Brain microvascular endothelial cell (primary cell): ENCODE measurements around the gene TRIM13.
"Not testable (repeated sequence)": the region's sequence is repeated elsewhere in the genome, so short reads cannot be mapped to it uniquely, and the experiment has no call there.

ENCODE experiments used
- DNase-seq: peaks from one replicate; pipeline ENCODE4 v3.0.0-alpha.2; 2020
- H3K27ac ChIP-seq: fragments of 250-450 bp; sonication (Bioruptor Pico); 2 replicates; pipeline ENCODE4 v1.5.1; 2020; ENCODE audit warnings: mild to moderate bottlenecking, moderate library complexity
- H3K27me3 ChIP-seq: fragments of 250-450 bp; sonication (Bioruptor Pico); replicated peaks from 2 replicates; pipeline ENCODE4 v1.5.1; 2020; ENCODE audit warnings: mild to moderate bottlenecking
- H3K36me3 ChIP-seq: fragments of 250-450 bp; sonication (Bioruptor Pico); replicated peaks from 2 replicates; pipeline ENCODE4 v1.5.1; 2020; ENCODE audit warnings: mild to moderate bottlenecking
- H3K4me3 ChIP-seq: 2 replicates; pipeline ENCODE4 v1.5.1; 2011; ENCODE audit warnings: low read depth, mild to moderate bottlenecking, control low read depth, low read length, moderate library complexity
- in situ Hi-C: cut with HindIII; loops from 2 replicates; pipeline ENCODE4 v1.10.0; 2017; ENCODE audit warnings: low sequenced_read_pairs, low pct_ligation_motif_present
- TF ChIP-seq, protein P1 (sequence below): IDR thresholded peaks from 2 replicates; pipeline ENCODE4 v1.5.1; 2011; ENCODE audit warnings: low read depth, mild to moderate bottlenecking, moderate library complexity, low read length, control low read depth, inconsistent platforms; ENCODE audit errors: missing control alignments

The TRIM13 gene, protein sequence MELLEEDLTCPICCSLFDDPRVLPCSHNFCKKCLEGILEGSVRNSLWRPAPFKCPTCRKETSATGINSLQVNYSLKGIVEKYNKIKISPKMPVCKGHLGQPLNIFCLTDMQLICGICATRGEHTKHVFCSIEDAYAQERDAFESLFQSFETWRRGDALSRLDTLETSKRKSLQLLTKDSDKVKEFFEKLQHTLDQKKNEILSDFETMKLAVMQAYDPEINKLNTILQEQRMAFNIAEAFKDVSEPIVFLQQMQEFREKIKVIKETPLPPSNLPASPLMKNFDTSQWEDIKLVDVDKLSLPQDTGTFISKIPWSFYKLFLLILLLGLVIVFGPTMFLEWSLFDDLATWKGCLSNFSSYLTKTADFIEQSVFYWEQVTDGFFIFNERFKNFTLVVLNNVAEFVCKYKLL

DNA sequence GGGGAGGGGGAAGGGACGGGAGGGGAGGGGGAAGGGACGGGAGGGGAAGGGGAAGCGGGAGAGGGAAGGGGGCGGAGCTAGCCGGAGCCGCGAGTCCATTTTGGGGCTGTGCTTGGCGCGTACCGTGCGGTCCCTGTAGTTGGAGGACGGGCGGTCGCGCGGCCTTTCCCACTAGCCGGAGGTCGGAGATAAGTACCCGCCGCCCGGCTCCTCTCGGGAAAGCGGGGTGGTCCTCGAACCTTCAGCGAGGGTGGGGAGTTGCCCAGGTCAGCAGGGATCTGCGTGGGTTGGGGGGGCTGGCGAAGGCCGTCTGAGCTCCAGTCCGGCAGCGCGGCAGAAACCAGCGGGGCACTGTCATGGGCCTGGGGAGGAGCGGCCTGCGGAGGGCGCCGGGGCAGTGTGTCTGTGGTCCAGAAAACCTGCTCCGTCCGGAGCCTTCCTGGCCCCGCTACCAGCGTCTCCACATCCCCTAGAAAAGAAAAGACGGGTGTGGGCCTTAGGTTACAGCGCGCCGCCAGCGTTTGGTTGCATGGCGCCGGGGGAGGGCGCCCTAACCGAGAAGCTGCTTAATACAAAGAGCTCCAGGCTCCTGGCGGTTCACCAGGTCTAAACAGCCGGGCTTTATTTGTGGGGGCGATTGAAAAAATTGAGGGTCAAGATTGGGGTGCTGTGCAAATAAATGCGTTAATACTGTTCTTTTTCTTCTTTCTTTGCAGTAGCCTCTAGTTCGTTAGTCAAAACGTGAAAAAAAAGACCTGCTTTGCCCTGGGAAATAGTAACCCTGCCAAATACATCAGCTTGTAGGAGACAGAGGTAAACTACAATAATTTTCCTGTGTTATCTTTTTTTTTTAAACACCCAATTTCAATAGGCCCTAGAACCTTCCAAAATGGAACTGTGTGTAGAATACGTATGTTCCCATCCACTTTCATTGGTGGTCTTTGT lies at the start of gene TRIM13:
TRIM13 (plus strand) TSS at position 92 of the 945 bp plus-strand sequence. CDS start 14,899 bp downstream, outside the sequence.
- in situ Hi-C loops: no loop called here
- Histone ChIP-seq H3K36me3 (peaks cover 8% of the 10 kb centered on the region), H3K27me3 (no peaks in the 10 kb centered on the region), H3K4me3 (peak within 1 kb of the TSS; percentile 90), H3K27ac (peak within 1 kb of the TSS; percentile 90)
- TF ChIP-seq, protein P1, sequence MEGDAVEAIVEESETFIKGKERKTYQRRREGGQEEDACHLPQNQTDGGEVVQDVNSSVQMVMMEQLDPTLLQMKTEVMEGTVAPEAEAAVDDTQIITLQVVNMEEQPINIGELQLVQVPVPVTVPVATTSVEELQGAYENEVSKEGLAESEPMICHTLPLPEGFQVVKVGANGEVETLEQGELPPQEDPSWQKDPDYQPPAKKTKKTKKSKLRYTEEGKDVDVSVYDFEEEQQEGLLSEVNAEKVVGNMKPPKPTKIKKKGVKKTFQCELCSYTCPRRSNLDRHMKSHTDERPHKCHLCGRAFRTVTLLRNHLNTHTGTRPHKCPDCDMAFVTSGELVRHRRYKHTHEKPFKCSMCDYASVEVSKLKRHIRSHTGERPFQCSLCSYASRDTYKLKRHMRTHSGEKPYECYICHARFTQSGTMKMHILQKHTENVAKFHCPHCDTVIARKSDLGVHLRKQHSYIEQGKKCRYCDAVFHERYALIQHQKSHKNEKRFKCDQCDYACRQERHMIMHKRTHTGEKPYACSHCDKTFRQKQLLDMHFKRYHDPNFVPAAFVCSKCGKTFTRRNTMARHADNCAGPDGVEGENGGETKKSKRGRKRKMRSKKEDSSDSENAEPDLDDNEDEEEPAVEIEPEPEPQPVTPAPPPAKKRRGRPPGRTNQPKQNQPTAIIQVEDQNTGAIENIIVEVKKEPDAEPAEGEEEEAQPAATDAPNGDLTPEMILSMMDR: peak; percentile 87
- peak; percentile 89 for DNase-seq

DNA sequence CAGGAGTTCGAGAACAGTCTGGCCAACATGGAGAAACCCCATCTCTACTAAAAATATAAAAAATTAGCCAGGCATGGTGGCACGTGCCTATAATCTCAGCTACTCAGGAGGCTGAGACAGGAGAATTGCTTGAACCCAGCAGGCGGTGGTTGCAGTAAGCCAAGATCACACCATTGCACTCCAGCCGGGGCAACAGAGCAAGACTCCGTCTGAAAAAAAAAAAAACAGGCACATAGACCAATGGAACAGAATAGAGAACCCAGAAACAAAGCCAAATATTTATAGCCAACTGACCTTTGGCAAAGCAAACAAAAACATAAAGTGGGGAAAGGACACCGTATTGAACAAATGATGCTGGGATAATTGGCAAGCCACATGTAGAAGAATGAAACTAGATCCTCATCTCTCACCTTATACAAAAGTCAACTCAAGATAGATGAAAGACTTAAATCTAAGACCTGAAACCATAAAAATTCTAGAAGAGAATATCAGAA lies 48.0 kb upstream of the TRIM13 start:
- H3K27me3 ChIP-seq, DNase-seq, in situ Hi-C loops, H3K4me3 ChIP-seq, H3K36me3 ChIP-seq, H3K27ac ChIP-seq: not testable (repeated sequence)

DNA sequence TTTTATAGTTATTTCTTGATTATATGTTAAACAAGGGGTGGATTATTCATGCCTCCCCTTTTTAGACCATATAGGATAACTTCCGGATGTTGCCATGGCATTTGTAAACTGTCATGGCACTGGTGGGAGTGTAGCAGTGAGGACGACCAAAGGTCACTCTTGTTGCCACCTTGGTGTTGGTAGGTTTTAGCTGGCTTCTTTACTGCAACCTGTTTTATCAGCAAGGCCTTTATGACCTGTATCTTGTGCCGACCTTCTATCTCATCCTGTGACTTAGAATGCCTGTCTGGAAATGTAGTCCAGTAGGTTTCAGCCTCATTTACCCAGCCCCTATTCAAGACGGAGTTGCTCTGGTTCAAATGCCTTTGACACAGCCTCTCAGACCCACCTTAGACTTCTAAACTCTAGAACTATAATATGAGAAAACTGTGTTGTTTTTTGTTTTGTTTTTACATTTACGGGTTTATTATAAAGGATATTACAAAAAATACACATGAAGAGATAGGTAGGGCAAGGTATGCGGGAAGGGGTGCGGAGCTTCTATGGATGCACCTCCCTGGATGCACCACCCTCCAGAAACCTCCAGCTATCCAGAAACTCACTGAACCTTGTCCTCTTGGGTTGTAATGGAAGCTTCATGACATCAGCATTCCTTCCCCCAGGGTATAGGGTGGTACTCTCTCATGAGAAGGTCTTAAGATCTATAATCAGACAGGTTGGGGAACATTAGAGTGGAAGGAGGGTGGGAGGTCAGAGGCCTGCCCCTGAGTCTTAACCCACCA lies 44.9 kb upstream of the TRIM13 start:
- TF ChIP-seq, protein P1: no peak
- in situ Hi-C loops: no loop called here
- Histone ChIP-seq H3K27me3 (no peaks in the 10 kb centered on the region), H3K4me3 (no peak overlapping the region), H3K27ac (no peak overlapping the region), H3K36me3 (no peaks in the 10 kb centered on the region)
- no peak for DNase-seq

DNA sequence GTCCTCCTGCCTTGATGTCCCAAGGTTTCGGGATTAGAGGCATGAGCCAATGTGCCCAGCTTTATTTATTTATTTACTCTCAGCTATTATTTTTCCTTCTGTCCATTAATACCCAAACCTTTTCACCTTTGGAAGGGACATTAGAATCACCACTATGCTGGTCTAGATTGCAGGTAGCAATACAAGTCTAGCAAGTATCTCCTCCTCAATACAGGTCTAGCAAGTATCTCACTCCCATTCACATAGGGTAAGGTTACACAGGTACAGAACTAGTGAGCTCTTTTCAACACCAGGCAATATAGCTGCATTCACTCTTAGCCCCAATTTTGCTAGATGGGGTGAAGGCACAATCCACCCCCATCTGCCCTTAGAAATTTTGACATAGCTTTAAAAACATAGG lies 43.3 kb upstream of the TRIM13 start:
- Histone ChIP-seq H3K27ac (no peak overlapping the region), H3K27me3 (no peaks in the 10 kb centered on the region), H3K36me3 (no peaks in the 10 kb centered on the region), H3K4me3 (no peak overlapping the region)
- in situ Hi-C loops: no loop called here
- DNase-seq: no peak
- TF ChIP-seq, protein P1: no peak

DNA sequence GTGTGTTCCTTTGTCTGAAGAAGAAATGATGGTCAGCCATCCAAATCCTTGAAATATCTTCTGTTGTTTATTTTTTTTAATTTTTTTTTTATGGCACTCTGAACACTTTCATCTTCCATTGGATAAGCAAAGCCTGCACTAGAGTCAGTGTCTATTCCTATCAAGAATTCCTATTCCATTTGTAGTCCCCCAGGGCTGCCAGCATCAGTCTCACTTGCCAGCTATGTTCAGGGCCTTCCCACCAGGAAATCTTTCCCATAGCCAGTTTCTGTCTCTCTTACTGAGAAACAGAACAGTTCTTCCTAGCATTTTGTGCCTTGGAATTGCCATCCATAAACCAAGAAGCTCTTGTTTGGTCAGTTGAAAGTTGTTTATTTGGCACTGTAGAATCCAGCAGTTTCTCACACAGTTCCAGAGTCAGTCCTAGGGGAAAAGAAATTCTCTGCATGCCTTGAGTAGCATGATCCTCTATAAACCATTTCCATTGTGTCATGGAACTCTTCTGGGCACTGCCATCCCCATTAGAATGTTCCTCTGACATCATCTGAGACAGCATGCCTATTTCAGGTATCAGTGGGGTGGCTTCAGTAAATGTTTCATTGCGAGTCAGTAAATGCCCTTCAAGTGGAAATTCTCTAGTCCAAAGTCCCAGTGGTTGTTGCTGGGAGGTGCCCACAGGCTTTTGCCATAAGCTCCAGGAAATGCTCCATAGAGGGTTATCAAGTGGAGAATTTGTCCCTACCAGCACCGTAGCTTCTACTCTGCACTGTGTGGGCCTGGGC lies 42.0 kb upstream of the TRIM13 start:
- no peaks in the 10 kb centered on the region for H3K27me3 ChIP-seq
- no peak overlapping the region for H3K27ac ChIP-seq
- in situ Hi-C loops: no loop called here
- H3K4me3 ChIP-seq: no peak overlapping the region
- no peaks in the 10 kb centered on the region for H3K36me3 ChIP-seq
- DNase-seq: no peak
- TF ChIP-seq, protein P1: no peak
